DOHH2 (cell line): Measurements from ENCODE around the gene AZIN2.

Experiments used
- H3F3A ChIP-seq: fragments of 200-600 bp; sonication (generic), shearing (Covaris generic); 2 replicates; pipeline ENCODE4 v1.6.0; 2016; ENCODE audit warnings: antibody characterized with exemption, mild to moderate bottlenecking; ENCODE audit not compliant: control insufficient read depth, insufficient read depth
- H3K27ac ChIP-seq: fragments of 200-600 bp; sonication (generic); 2 replicates; pipeline ENCODE4 v1.5.1; 2014; ENCODE audit warnings: low read depth, mild to moderate bottlenecking, low read length, moderate library complexity
- H3K27me3 ChIP-seq: fragments of 200-600 bp; sonication (generic); 2 replicates; pipeline ENCODE4 v1.6.1; 2014; ENCODE audit warnings: mild to moderate bottlenecking, low read length, mixed read lengths; ENCODE audit not compliant: control insufficient read depth
- H3K36me3 ChIP-seq: fragments of 200-600 bp; sonication (generic); 2 replicates; pipeline ENCODE4 v1.6.1; 2014; ENCODE audit warnings: mild to moderate bottlenecking, low read length, moderate library complexity, mixed read lengths; ENCODE audit not compliant: control insufficient read depth
- H3K4me1 ChIP-seq: fragments of 200-600 bp; sonication (generic); 2 replicates; pipeline ENCODE4 v1.6.1; 2014; ENCODE audit warnings: mild to moderate bottlenecking, low read length, mixed read lengths; ENCODE audit not compliant: control insufficient read depth
- H3K4me2 ChIP-seq: fragments of 200-600 bp; sonication (generic); 2 replicates; pipeline ENCODE4 v1.6.0; 2014; ENCODE audit warnings: mild to moderate bottlenecking, low read length, moderate library complexity
- H3K4me3 ChIP-seq: fragments of 200-600 bp; sonication (generic); 2 replicates; pipeline ENCODE4 v1.5.1; 2014; ENCODE audit warnings: mild to moderate bottlenecking, low read length, mixed read lengths
- H3K79me2 ChIP-seq: fragments of 200-600 bp; sonication (generic); 2 replicates; pipeline ENCODE4 v1.6.1; 2014; ENCODE audit warnings: mild to moderate bottlenecking, low read length, mixed read lengths; ENCODE audit not compliant: control insufficient read depth
- H3K9me2 ChIP-seq: fragments of 200-600 bp; sonication (generic); replicated peaks from 2 replicates; pipeline ENCODE4 v1.6.1; 2014; ENCODE audit warnings: mild to moderate bottlenecking, low read length, mixed read lengths; ENCODE audit not compliant: control insufficient read depth
- H3K9me3 ChIP-seq: fragments of 200-600 bp; sonication (generic); 2 replicates; pipeline ENCODE4 v1.6.1; 2014; ENCODE audit warnings: antibody characterized with exemption, low read length, mixed read lengths; ENCODE audit not compliant: control insufficient read depth, insufficient read depth
- H4K20me1 ChIP-seq: fragments of 200-600 bp; sonication (generic); 2 replicates; pipeline ENCODE4 v1.6.0; 2014; ENCODE audit warnings: low read depth, mild to moderate bottlenecking, antibody characterized with exemption, low read length, moderate library complexity; ENCODE audit not compliant: control insufficient read depth, insufficient read depth
- CTCF ChIP-seq: fragments of 200-600 bp; sonication (generic); IDR thresholded peaks from one replicate; pipeline ENCODE4 v1.5.1; 2014; ENCODE audit warnings: antibody characterized with exemption, mild to moderate bottlenecking, low read depth, low read length; ENCODE audit not compliant: poor library complexity, severe bottlenecking
- EZH2phosphoT487 ChIP-seq: fragments of 200-600 bp; sonication (generic); IDR thresholded peaks from 2 replicates; pipeline ENCODE4 v1.6.1; 2017; ENCODE audit warnings: borderline replicate concordance, mild to moderate bottlenecking, antibody characterized with exemption, low read length, moderate library complexity, mixed read lengths

AZIN2 gene

GRCh38 chr1:33092438-33092837 is 11.5 kb downstream of the AZIN2 start:
- no peaks in the 10 kb centered on the region for H3K9me2 ChIP-seq
- peaks cover 17% of the 10 kb centered on the region for H3K4me1 ChIP-seq
- H3K79me2 ChIP-seq = no peaks in the 10 kb centered on the region
- no peak overlapping the region for H3K4me3 ChIP-seq
- TF ChIP-seq CTCF = no peak
- no peak for TF ChIP-seq EZH2phosphoT487
- H3K4me2 ChIP-seq = no peak overlapping the region
- no peaks in the 10 kb centered on the region for H3K27me3 ChIP-seq
- no peaks in the 10 kb centered on the region for H3K36me3 ChIP-seq
- H3K27ac ChIP-seq = no peak overlapping the region
- peaks cover 3% of the 10 kb centered on the region for H3F3A ChIP-seq
- no peaks in the 10 kb centered on the region for H4K20me1 ChIP-seq
- H3K9me3 ChIP-seq = no peaks in the 10 kb centered on the region

GRCh38 chr1:33093004-33093403 is 12.1 kb downstream of the AZIN2 start:
- H3K4me1 ChIP-seq = peaks cover 11% of the 10 kb centered on the region
- H3F3A ChIP-seq = peaks cover 3% of the 10 kb centered on the region
- H3K36me3 ChIP-seq = no peaks in the 10 kb centered on the region
- H3K79me2 ChIP-seq = no peaks in the 10 kb centered on the region
- H3K4me3 ChIP-seq = no peak overlapping the region
- no peak overlapping the region for H3K4me2 ChIP-seq
- no peaks in the 10 kb centered on the region for H3K27me3 ChIP-seq
- H3K9me2 ChIP-seq = no peaks in the 10 kb centered on the region
- TF ChIP-seq CTCF = no peak
- no peak for TF ChIP-seq EZH2phosphoT487
- no peaks in the 10 kb centered on the region for H4K20me1 ChIP-seq
- H3K27ac ChIP-seq = no peak overlapping the region
- H3K9me3 ChIP-seq = no peaks in the 10 kb centered on the region

- TF ChIP-seq EZH2phosphoT487 (no peak), CTCF (no peak)
- no peaks in the 10 kb centered on the region for H3K27me3 ChIP-seq
Observed at GRCh38 chr1:33094486-33094885, 13.5 kb downstream of the AZIN2 start.

GRCh38 chr1:33094971-33095604 is 14.1 kb downstream of the AZIN2 start:
- H3K9me2 ChIP-seq = no peaks in the 10 kb centered on the region
- no peak overlapping the region for H3K27ac ChIP-seq
- no peaks in the 10 kb centered on the region for H3K27me3 ChIP-seq
- TF ChIP-seq CTCF (peak; percentile 99), EZH2phosphoT487 (no peak)
- H3K79me2 ChIP-seq = no peaks in the 10 kb centered on the region
- H3K9me3 ChIP-seq = no peaks in the 10 kb centered on the region
- H3K4me3 ChIP-seq = no peak overlapping the region
- no peaks in the 10 kb centered on the region for H3F3A ChIP-seq
- no peaks in the 10 kb centered on the region for H4K20me1 ChIP-seq
- peaks cover 8% of the 10 kb centered on the region for H3K4me1 ChIP-seq
- H3K4me2 ChIP-seq = no peak overlapping the region
- H3K36me3 ChIP-seq = no peaks in the 10 kb centered on the region

More at GRCh38 chr1:33094486-33094885, 13.5 kb downstream of the AZIN2 start:
- H3K4me2 ChIP-seq = no peak overlapping the region
- H3K36me3 ChIP-seq = no peaks in the 10 kb centered on the region
- H3F3A ChIP-seq = no peaks in the 10 kb centered on the region
- H4K20me1 ChIP-seq = no peaks in the 10 kb centered on the region
- H3K9me2 ChIP-seq = no peaks in the 10 kb centered on the region
- no peaks in the 10 kb centered on the region for H3K9me3 ChIP-seq
- no peak overlapping the region for H3K27ac ChIP-seq
- no peak overlapping the region for H3K4me3 ChIP-seq
- peaks cover 6% of the 10 kb centered on the region for H3K4me1 ChIP-seq
- H3K79me2 ChIP-seq = no peaks in the 10 kb centered on the region
